ENCODE results near the gene CD200. TPM values are rescaled to one million over a fixed set of nuclear protein-coding genes. Genes with fewer than 3 reads are reported as not detected.

The CD200 gene
- total RNA-seq, 1 donor from 2014 or later = 30.9 TPM

DNA sequence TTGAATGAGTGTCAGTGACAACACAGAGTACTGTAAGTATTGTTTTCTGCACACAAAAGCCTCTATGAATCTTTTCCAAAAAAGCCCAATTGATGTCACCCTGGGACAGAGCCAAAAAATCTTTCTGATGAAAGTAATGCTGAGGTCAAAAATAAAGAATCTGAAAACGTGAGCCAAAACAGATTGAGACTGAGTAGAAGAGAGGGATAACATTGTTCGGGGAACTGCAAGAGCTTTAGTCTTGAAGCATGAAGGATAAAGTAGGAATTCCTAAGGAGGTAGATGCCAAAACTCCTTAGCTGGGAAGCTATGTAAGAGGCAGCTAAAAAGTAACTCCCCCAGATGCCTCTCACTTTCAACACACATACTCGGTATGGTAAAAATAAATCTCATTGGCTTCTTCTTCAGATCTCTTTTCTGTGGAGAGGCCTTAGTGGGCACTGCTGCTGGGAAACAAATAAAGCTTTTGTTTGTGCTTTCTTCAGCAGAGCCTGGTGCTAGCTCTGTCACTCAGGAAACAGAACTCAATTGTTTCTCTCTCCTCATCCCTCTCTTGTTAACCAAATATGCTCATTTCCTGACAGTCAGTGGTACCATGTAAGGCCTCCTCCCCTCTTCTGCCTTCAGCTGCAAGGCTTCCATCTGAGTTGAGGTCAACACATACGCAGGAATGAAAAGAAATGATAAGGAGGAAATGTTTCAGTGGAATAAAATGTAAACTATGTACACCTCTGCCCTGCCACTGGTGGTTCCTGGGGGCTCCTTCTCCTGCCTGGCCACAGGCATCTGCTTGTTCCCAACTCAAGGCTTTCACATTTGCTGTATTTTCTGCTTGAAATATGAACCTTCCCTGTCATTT, 58.1 kb downstream of the CD200 start:
- peaks cover 2% of the 10 kb centered on the region for H3K27me3 Mint-ChIP-seq (ENCODE audit: unreplicated experiment)
- H3K4me3 Mint-ChIP-seq (ENCODE audit: unreplicated experiment) = no peak overlapping the region

DNA sequence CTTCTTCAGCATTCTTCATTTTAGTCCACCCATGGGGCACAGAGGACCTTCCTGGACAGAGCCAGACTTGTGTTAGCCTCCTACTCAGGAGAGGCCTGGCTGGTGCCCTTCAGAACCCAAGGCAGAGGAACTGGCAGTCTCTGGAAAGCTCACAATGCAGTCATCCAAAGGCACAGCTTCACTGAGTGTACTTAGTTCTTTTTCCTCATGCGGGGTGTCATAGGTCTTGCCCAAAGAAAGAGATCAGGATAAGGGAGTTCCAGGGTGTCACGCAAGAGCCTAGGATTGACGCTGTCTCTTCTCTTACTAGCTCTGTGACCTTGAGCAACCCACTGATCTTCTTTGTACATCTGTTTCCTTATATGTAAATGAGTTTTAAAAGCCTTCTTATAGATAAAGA, 58.7 kb downstream of the CD200 start:
- H3K27me3 Mint-ChIP-seq (ENCODE audit: unreplicated experiment) = peaks cover 2% of the 10 kb centered on the region
- H3K36me3 Mint-ChIP-seq (ENCODE audit: low read depth, unreplicated experiment) = peaks cover 4% of the 10 kb centered on the region
- H3K4me3 Mint-ChIP-seq (ENCODE audit: unreplicated experiment) = no peak overlapping the region
- H3K27ac Mint-ChIP-seq (ENCODE audit: unreplicated experiment) = peak overlapping the region; percentile 89
- H3K4me1 Mint-ChIP-seq (ENCODE audit: unreplicated experiment) = peaks cover 63% of the 10 kb centered on the region
- TF ChIP-seq, protein P1, sequence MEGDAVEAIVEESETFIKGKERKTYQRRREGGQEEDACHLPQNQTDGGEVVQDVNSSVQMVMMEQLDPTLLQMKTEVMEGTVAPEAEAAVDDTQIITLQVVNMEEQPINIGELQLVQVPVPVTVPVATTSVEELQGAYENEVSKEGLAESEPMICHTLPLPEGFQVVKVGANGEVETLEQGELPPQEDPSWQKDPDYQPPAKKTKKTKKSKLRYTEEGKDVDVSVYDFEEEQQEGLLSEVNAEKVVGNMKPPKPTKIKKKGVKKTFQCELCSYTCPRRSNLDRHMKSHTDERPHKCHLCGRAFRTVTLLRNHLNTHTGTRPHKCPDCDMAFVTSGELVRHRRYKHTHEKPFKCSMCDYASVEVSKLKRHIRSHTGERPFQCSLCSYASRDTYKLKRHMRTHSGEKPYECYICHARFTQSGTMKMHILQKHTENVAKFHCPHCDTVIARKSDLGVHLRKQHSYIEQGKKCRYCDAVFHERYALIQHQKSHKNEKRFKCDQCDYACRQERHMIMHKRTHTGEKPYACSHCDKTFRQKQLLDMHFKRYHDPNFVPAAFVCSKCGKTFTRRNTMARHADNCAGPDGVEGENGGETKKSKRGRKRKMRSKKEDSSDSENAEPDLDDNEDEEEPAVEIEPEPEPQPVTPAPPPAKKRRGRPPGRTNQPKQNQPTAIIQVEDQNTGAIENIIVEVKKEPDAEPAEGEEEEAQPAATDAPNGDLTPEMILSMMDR (IDR thresholded peaks at IDR 0.05; ENCODE audit: unreplicated experiment) = no peak
- DNase-seq (ENCODE audit: low spot score) = no peak
- no peaks in the 10 kb centered on the region for H3K9me3 Mint-ChIP-seq (ENCODE audit: unreplicated experiment)

More for the DNA sequence above, 58.1 kb downstream of the CD200 start:
- H3K9me3 Mint-ChIP-seq (ENCODE audit: unreplicated experiment) = no peaks in the 10 kb centered on the region
- DNase-seq (ENCODE audit: low spot score) = no peak
- H3K36me3 Mint-ChIP-seq (ENCODE audit: low read depth, unreplicated experiment) = peaks cover 4% of the 10 kb centered on the region
- TF ChIP-seq, protein P1 (IDR thresholded peaks at IDR 0.05; ENCODE audit: unreplicated experiment) = no peak
- H3K4me1 Mint-ChIP-seq (ENCODE audit: unreplicated experiment) = peaks cover 59% of the 10 kb centered on the region
- H3K27ac Mint-ChIP-seq (ENCODE audit: unreplicated experiment) = peak overlapping the region; percentile 89

DNA sequence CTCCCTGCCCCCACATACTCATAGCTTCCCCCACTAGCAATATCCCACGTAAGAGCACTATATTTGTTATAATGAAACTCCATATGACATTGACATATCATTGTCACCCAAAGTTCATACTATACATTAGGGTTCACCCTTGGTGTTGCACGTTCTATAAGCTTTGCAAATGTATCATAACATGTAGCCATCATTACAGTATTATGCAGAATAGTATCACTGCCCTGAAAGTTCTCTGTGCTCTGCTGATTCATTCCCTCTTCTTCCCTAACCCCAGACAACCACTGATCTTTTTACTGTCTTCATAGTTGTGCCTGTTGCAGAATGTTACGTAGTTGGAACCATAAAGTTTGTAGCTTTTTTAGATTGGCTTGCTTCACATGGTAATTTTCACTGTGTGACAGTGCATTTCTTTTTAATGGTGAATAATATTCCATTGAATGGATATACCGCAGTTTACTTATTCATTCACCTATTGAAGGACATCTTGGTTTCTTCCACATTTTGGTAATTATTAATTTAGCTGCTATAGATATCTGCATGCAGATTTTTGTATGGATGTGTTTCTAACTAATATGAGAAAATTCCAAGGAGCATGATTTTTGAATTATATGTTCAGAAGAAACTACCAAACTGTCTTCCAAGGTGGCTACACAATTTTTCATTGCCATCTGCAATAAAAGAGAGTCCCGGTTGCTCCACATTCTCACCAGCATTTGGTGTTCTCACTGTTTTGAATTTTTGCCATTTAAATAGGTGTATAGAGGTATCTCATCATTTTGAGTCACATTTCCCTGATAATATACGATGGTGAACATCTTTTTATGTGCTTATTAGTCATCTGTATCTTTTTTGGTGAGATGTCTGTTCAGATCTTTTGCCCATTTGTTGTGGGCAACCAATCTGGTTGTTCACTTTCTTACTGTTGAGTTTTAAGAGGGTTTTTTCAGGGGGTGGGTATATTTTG, 59.7 kb downstream of the CD200 start:
- no peak overlapping the region for H3K27ac Mint-ChIP-seq (ENCODE audit: unreplicated experiment)

DNA sequence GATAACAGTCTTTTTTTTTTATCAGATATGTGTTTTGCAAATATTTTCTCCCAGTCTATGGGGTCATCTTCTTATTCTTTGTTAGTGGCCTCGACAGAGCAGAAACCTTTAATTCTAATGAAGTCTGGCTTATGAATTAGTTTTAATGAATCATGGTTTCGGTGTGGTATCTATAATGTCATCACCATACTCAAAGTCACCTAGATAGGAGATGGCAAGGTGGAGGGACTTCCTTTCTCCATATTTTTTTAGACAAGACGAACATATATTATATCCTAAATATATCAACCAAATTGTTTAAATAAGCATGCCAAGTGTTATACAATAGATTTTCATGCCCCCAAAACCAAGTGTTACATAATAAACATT, 60.4 kb downstream of the CD200 start:
- Mint-ChIP-seq H3K27me3 (ENCODE audit: unreplicated experiment) (peaks cover 2% of the 10 kb centered on the region), H3K4me3 (ENCODE audit: unreplicated experiment) (no peak overlapping the region), H3K27ac (ENCODE audit: unreplicated experiment) (no peak overlapping the region), H3K4me1 (ENCODE audit: unreplicated experiment) (peaks cover 70% of the 10 kb centered on the region), H3K9me3 (ENCODE audit: unreplicated experiment) (no peaks in the 10 kb centered on the region), H3K36me3 (ENCODE audit: low read depth, unreplicated experiment) (peaks cover 4% of the 10 kb centered on the region)
- TF ChIP-seq, protein P1 (IDR thresholded peaks at IDR 0.05; ENCODE audit: unreplicated experiment) = no peak
- no peak for DNase-seq (ENCODE audit: low spot score)

More for the DNA sequence above, 59.7 kb downstream of the CD200 start:
- no peaks in the 10 kb centered on the region for H3K9me3 Mint-ChIP-seq (ENCODE audit: unreplicated experiment)
- TF ChIP-seq, protein P1 (IDR thresholded peaks at IDR 0.05; ENCODE audit: unreplicated experiment) = no peak
- H3K27me3 Mint-ChIP-seq (ENCODE audit: unreplicated experiment) = peaks cover 2% of the 10 kb centered on the region
- peaks cover 4% of the 10 kb centered on the region for H3K36me3 Mint-ChIP-seq (ENCODE audit: low read depth, unreplicated experiment)
- no peak overlapping the region for H3K4me3 Mint-ChIP-seq (ENCODE audit: unreplicated experiment)
- peaks cover 69% of the 10 kb centered on the region for H3K4me1 Mint-ChIP-seq (ENCODE audit: unreplicated experiment)
- no peak for DNase-seq (ENCODE audit: low spot score)

Data from endothelial cell (in vitro differentiated cells).